ENCODE measurements around the gene RPL22.

RPL22 gene

GRCh38 chr1:6150006-6150938 is 49.1 kb downstream of the RPL22 start:
- TF ChIP-seq TAF1 (IDR thresholded peaks at IDR 0.05; ENCODE audit: low read depth, low read length), result no peak
- TF ChIP-seq POLR2A (IDR thresholded peaks at IDR 0.05; ENCODE audit: low read depth, low read length), result no peak
- TF ChIP-seq POLR2AphosphoS5 (IDR thresholded peaks at IDR 0.05; ENCODE audit: low read depth, low read length), result no peak
- TF ChIP-seq SPI1 (IDR thresholded peaks at IDR 0.05; ENCODE audit: low read depth, low read length), result no peak
- no peak for TF ChIP-seq POU2F2 (IDR thresholded peaks at IDR 0.05; ENCODE audit: low read depth, low read length)
- no peak for TF ChIP-seq PAX5 (IDR thresholded peaks at IDR 0.05; ENCODE audit: insufficient read depth, low read length, severe bottlenecking)
- FAIRE-seq (no peak), DNase-seq (ENCODE audit: insufficient read length, low spot score) (no peak)

- TF ChIP-seq POLR2AphosphoS5 (IDR thresholded peaks at IDR 0.05; ENCODE audit: low read depth, low read length) (no peak), SPI1 (IDR thresholded peaks at IDR 0.05; ENCODE audit: low read depth, low read length) (no peak), POU2F2 (IDR thresholded peaks at IDR 0.05; ENCODE audit: low read depth, low read length) (no peak), PAX5 (IDR thresholded peaks at IDR 0.05; ENCODE audit: insufficient read depth, low read length, severe bottlenecking) (no peak), TAF1 (IDR thresholded peaks at IDR 0.05; ENCODE audit: low read depth, low read length) (no peak), POLR2A (IDR thresholded peaks at IDR 0.05; ENCODE audit: low read depth, low read length) (no peak)
- no peak for FAIRE-seq
- no peak for DNase-seq (ENCODE audit: insufficient read length, low spot score)
These were observed 49.8 kb downstream of the RPL22 start for GRCh38 chr1:6149597-6149996.

GRCh38 chr1:6148497-6149241 is 50.7 kb downstream of the RPL22 start:
- FAIRE-seq, result no peak
- TF ChIP-seq POLR2A (IDR thresholded peaks at IDR 0.05; ENCODE audit: low read depth, low read length) (no peak), PAX5 (IDR thresholded peaks at IDR 0.05; ENCODE audit: insufficient read depth, low read length, severe bottlenecking) (no peak), POLR2AphosphoS5 (IDR thresholded peaks at IDR 0.05; ENCODE audit: low read depth, low read length) (no peak), TAF1 (IDR thresholded peaks at IDR 0.05; ENCODE audit: low read depth, low read length) (no peak)
- peak; percentile 57 for DNase-seq (ENCODE audit: insufficient read length, low spot score)

GRCh38 chr1:6145864-6146410 is 53.5 kb downstream of the RPL22 start:
- TF ChIP-seq POLR2AphosphoS5 (IDR thresholded peaks at IDR 0.05; ENCODE audit: low read depth, low read length) (no peak), PAX5 (IDR thresholded peaks at IDR 0.05; ENCODE audit: insufficient read depth, low read length, severe bottlenecking) (no peak), SPI1 (IDR thresholded peaks at IDR 0.05; ENCODE audit: low read depth, low read length) (no peak), TAF1 (IDR thresholded peaks at IDR 0.05; ENCODE audit: low read depth, low read length) (no peak), POU2F2 (IDR thresholded peaks at IDR 0.05; ENCODE audit: low read depth, low read length) (no peak), POLR2A (IDR thresholded peaks at IDR 0.05; ENCODE audit: low read depth, low read length) (no peak)
- no peak for FAIRE-seq
- no peak for DNase-seq (ENCODE audit: insufficient read length, low spot score)

GRCh38 chr1:6145396-6145750 is 54.0 kb downstream of the RPL22 start:
- no peak for TF ChIP-seq TAF1 (IDR thresholded peaks at IDR 0.05; ENCODE audit: low read depth, low read length)
- no peak for TF ChIP-seq PAX5 (IDR thresholded peaks at IDR 0.05; ENCODE audit: insufficient read depth, low read length, severe bottlenecking)
- no peak for TF ChIP-seq POU2F2 (IDR thresholded peaks at IDR 0.05; ENCODE audit: low read depth, low read length)
- TF ChIP-seq SPI1 (IDR thresholded peaks at IDR 0.05; ENCODE audit: low read depth, low read length), result no peak
- no peak for TF ChIP-seq POLR2AphosphoS5 (IDR thresholded peaks at IDR 0.05; ENCODE audit: low read depth, low read length)
- TF ChIP-seq POLR2A (IDR thresholded peaks at IDR 0.05; ENCODE audit: low read depth, low read length), result no peak
- FAIRE-seq (no peak), DNase-seq (ENCODE audit: insufficient read length, low spot score) (no peak)

GRCh38 chr1:6144647-6145395 is 54.6 kb downstream of the RPL22 start:
- DNase-seq (ENCODE audit: insufficient read length, low spot score), result no peak
- FAIRE-seq, result no peak
- TF ChIP-seq SPI1 (IDR thresholded peaks at IDR 0.05; ENCODE audit: low read depth, low read length) (no peak), POLR2A (IDR thresholded peaks at IDR 0.05; ENCODE audit: low read depth, low read length) (no peak), PAX5 (IDR thresholded peaks at IDR 0.05; ENCODE audit: insufficient read depth, low read length, severe bottlenecking) (no peak), POU2F2 (IDR thresholded peaks at IDR 0.05; ENCODE audit: low read depth, low read length) (no peak), POLR2AphosphoS5 (IDR thresholded peaks at IDR 0.05; ENCODE audit: low read depth, low read length) (no peak), TAF1 (IDR thresholded peaks at IDR 0.05; ENCODE audit: low read depth, low read length) (no peak)

GRCh38 chr1:6144175-6144574 is 55.2 kb downstream of the RPL22 start:
- DNase-seq (ENCODE audit: insufficient read length, low spot score), result no peak

GRCh38 chr1:6143395-6143794 is 56.0 kb downstream of the RPL22 start:
- no peak for TF ChIP-seq POLR2AphosphoS5 (IDR thresholded peaks at IDR 0.05; ENCODE audit: low read depth, low read length)
- FAIRE-seq (no peak), DNase-seq (ENCODE audit: insufficient read length, low spot score) (no peak)

More at GRCh38 chr1:6144175-6144574, 55.2 kb downstream of the RPL22 start:
- no peak for FAIRE-seq
- TF ChIP-seq TAF1 (IDR thresholded peaks at IDR 0.05; ENCODE audit: low read depth, low read length) (no peak), SPI1 (IDR thresholded peaks at IDR 0.05; ENCODE audit: low read depth, low read length) (no peak), POLR2AphosphoS5 (IDR thresholded peaks at IDR 0.05; ENCODE audit: low read depth, low read length) (no peak), POU2F2 (IDR thresholded peaks at IDR 0.05; ENCODE audit: low read depth, low read length) (no peak), PAX5 (IDR thresholded peaks at IDR 0.05; ENCODE audit: insufficient read depth, low read length, severe bottlenecking) (no peak), POLR2A (IDR thresholded peaks at IDR 0.05; ENCODE audit: low read depth, low read length) (no peak)

GRCh38 chr1:6142734-6143133 is 56.7 kb downstream of the RPL22 start:
- DNase-seq (ENCODE audit: insufficient read length, low spot score) (no peak), FAIRE-seq (no peak)
- TF ChIP-seq POU2F2 (IDR thresholded peaks at IDR 0.05; ENCODE audit: low read depth, low read length), result no peak
- TF ChIP-seq POLR2A (IDR thresholded peaks at IDR 0.05; ENCODE audit: low read depth, low read length), result no peak
- no peak for TF ChIP-seq TAF1 (IDR thresholded peaks at IDR 0.05; ENCODE audit: low read depth, low read length)
